Right atrium auricular region (tissue), 2 donors: ENCODE data around the gene SUGP1. TPM values are rescaled to one million over a fixed set of nuclear protein-coding genes. Genes with fewer than 3 reads are reported as not detected.

ENCODE experiments used
- DNase-seq: peaks from one replicate; pipeline ENCODE4 v3.0.0-alpha.2; 2019; ENCODE audit warnings: low spot score
- H3K27ac ChIP-seq, 2 donors: fragments of 200-600 bp; sonication (generic); 1 replicate in 1 of 2; 2 replicates in 1 of 2; pipeline ENCODE4 v1.5.1; 2016 to 2019
- H3K27me3 ChIP-seq, 2 donors: fragments of 200-600 bp; sonication (generic); one replicate each; pipeline versions ENCODE4 v1.5.1 to v1.6.0; 2017 to 2019
- H3K36me3 ChIP-seq: fragments of 200-600 bp; sonication (generic); one replicate; pipeline ENCODE4 v1.5.1; 2016
- H3K4me1 ChIP-seq, 2 donors: fragments of 200-600 bp; sonication (generic); one replicate each; pipeline versions ENCODE4 v1.5.1 to v1.6.0; 2017 to 2019
- H3K4me3 ChIP-seq, 2 donors: fragments of 200-600 bp; sonication (generic); 1 replicate in 1 of 2; 2 replicates in 1 of 2; pipeline ENCODE4 v1.5.1; 2017 to 2019; ENCODE audit warnings: mild to moderate bottlenecking in 1 of 2, moderate library complexity in 1 of 2
- H3K9me3 ChIP-seq, 2 donors: fragments of 200-600 bp; sonication (generic); one replicate each; pipeline ENCODE4 v1.5.1; 2019
- CTCF ChIP-seq, 2 donors: fragments of 200-600 bp; sonication (generic); IDR thresholded peaks; one replicate each; pipeline ENCODE4 v1.5.1; 2019; ENCODE audit warnings: antibody characterized with exemption in 2 of 2
- total RNA-seq, 2 donors: library from RNA; depleted of rRNA; stranded (reverse); fragments of >200 nt; gene quantifications; one replicate each; pipeline ENCODE4 v1.1.0, GENCODE V29; 2016

Gene SUGP1
- total RNA-seq, 2 donors from 2014 or later: 33.7 to 36.6 TPM

- TF ChIP-seq CTCF (IDR thresholded peaks at IDR 0.05): no peak
- no peaks in the 10 kb centered on the region for H3K9me3 ChIP-seq
- no peak overlapping the region for H3K27ac ChIP-seq
- no peak overlapping the region for H3K4me3 ChIP-seq
- peaks cover 0 to 7% of the 10 kb centered on the region in 2 donors for H3K4me1 ChIP-seq
- H3K27me3 ChIP-seq: no peaks in the 10 kb centered on the region
- peaks cover 60% of the 10 kb centered on the region for H3K36me3 ChIP-seq
- no peak for DNase-seq
Observed at GRCh38 chr19:19276851-19277250, 43.5 kb downstream of the SUGP1 start.

DNA sequence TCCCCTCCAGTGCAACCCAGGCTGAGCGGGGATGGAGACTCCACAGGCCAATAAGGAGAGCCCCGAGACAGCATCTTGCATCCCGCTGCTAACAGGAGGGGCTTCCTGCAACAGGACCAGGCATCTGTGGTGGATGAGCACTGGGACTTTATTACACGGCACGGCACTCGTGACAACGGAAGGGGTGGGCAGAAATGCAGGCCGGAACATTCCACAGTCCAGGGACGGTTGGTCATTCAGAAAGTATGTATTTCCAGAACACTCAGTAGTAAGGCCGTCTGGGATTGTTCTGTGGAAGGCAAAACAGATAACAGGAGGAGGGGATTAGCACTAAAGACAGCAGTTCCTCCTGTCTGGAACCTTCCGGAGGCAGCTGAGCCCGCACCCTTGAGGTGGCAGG lies 43.9 kb downstream of the SUGP1 start:
- no peak for DNase-seq
- Histone ChIP-seq H3K27ac (no peak overlapping the region), H3K36me3 (peaks cover 55% of the 10 kb centered on the region), H3K9me3 (no peaks in the 10 kb centered on the region), H3K4me3 (no peak overlapping the region), H3K4me1 (peaks cover 0 to 7% of the 10 kb centered on the region in 2 donors), H3K27me3 (no peaks in the 10 kb centered on the region)
- no peak for TF ChIP-seq CTCF (IDR thresholded peaks at IDR 0.05)

GRCh38 chr19:19274716-19275565 lies 45.4 kb downstream of the SUGP1 start:
- Histone ChIP-seq H3K4me3 (no peak overlapping the region), H3K4me1 (peaks cover 0 to 7% of the 10 kb centered on the region in 2 donors), H3K9me3 (no peaks in the 10 kb centered on the region), H3K27ac (no peak overlapping the region), H3K36me3 (peaks cover 42% of the 10 kb centered on the region), H3K27me3 (no peaks in the 10 kb centered on the region)
- TF ChIP-seq CTCF (IDR thresholded peaks at IDR 0.05): no peak
- no peak for DNase-seq

DNA sequence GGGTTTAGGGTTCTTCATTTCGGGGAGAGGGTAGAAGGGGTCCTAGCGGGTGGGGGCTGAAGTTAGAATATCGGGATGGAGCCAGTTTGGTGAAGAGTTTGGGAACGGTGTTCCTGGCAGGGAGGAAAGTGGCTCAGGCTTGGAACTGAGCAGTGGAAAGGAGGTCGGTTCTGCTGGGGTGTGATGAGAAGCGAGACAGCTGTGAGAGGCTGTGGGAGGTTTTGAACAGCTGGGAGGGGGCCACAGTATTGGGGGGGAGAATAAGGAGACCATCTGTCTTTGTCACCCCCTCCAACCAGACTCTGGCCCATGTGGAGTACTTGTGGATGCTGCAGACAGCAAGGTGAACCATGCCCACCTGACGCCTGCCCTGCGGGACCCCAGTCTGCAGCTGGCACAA lies 46.2 kb downstream of the SUGP1 start:
- H3K27ac ChIP-seq: no peak overlapping the region
- H3K27me3 ChIP-seq: no peaks in the 10 kb centered on the region
- H3K4me1 ChIP-seq: peaks cover 0 to 7% of the 10 kb centered on the region in 2 donors

GRCh38 chr19:19271828-19272599 lies 48.3 kb downstream of the SUGP1 start:
- Histone ChIP-seq H3K4me3 (no peak overlapping the region), H3K27me3 (no peaks in the 10 kb centered on the region), H3K36me3 (peaks cover 16% of the 10 kb centered on the region), H3K4me1 (peaks cover 0 to 7% of the 10 kb centered on the region in 2 donors), H3K27ac (no peak overlapping the region), H3K9me3 (no peaks in the 10 kb centered on the region)
- TF ChIP-seq CTCF (IDR thresholded peaks at IDR 0.05): no peak
- no peak for DNase-seq

More for the DNA sequence above, 46.2 kb downstream of the SUGP1 start:
- Histone ChIP-seq H3K4me3 (no peak overlapping the region), H3K9me3 (no peaks in the 10 kb centered on the region), H3K36me3 (peaks cover 35% of the 10 kb centered on the region)
- no peak for DNase-seq
- TF ChIP-seq CTCF (IDR thresholded peaks at IDR 0.05): no peak
